PC-9 (cell line): ENCODE measurements around the gene BAG1. TPM values are rescaled to one million over a fixed set of nuclear protein-coding genes. Genes with fewer than 3 reads are reported as not detected.

Experiments
- BruUV-seq: library from RNA; stranded (reverse); fragments of 400-500 nt; replicated peaks from 2 replicates; lab custom pipeline; 2021; lab: Mats Ljungman, UMichigan
- CTCF ChIA-PET: fragments of 300-600 bp; sonication (Branson Sonifier 250); formaldehyde crosslinking; loops from one replicate; lab custom pipeline; 2022; ENCODE audit warnings: antibody characterized with exemption; lab: Charles Lee
- POLR2A ChIA-PET: fragments of 300-600 bp; sonication (Branson Sonifier 250); formaldehyde crosslinking; loops from one replicate; lab custom pipeline; 2022; ENCODE audit warnings: antibody characterized with exemption; ENCODE audit not compliant: unreplicated experiment; lab: Charles Lee
- DNase-seq, 2 experiments: peaks; one replicate each; pipeline versions ENCODE4 v3.0.0 to v3.0.0-alpha.2; 2015 to 2022; ENCODE audit warnings: mixed read lengths in 1 of 2
- H2AFZ ChIP-seq: fragments of 200-600 bp; sonication (generic); 2 replicates; pipeline ENCODE4 v1.8.1; 2017; ENCODE audit warnings: antibody characterized with exemption
- H3F3A ChIP-seq: fragments of 200-600 bp; sonication (generic); 2 replicates; pipeline ENCODE4 v1.8.1; 2017; ENCODE audit warnings: antibody characterized with exemption, mild to moderate bottlenecking, low read depth; ENCODE audit not compliant: insufficient read depth
- H3K27ac ChIP-seq: fragments of 200-600 bp; sonication (generic); 2 replicates; pipeline ENCODE4 v1.6.1; 2016; ENCODE audit warnings: mixed run types
- H3K27me3 ChIP-seq: fragments of 200-600 bp; sonication (generic); 2 replicates; pipeline ENCODE4 v1.6.1; 2016; ENCODE audit warnings: low read depth, mixed run types; ENCODE audit not compliant: insufficient read depth
- H3K36me3 ChIP-seq: fragments of 200-600 bp; sonication (generic); 2 replicates; pipeline ENCODE4 v1.6.1; 2016; ENCODE audit warnings: low read depth, mixed run types
- H3K4me1 ChIP-seq: fragments of 200-600 bp; sonication (generic); replicated peaks from 2 replicates; pipeline ENCODE4 v1.6.1; 2016; ENCODE audit warnings: mixed run types; ENCODE audit not compliant: insufficient read depth
- H3K4me2 ChIP-seq: fragments of 200-600 bp; sonication (generic); 2 replicates; pipeline ENCODE4 v1.6.1; 2017; ENCODE audit warnings: mixed run types
- H3K4me3 ChIP-seq: fragments of 200-600 bp; sonication (generic); 2 replicates; pipeline ENCODE4 v1.6.1; 2016; ENCODE audit warnings: mixed run types
- H3K79me2 ChIP-seq: fragments of 200-600 bp; sonication (generic); 2 replicates; pipeline ENCODE4 v1.6.1; 2017; ENCODE audit warnings: low read depth, mixed run types
- H3K9me2 ChIP-seq: fragments of 200-600 bp; sonication (generic); 2 replicates; pipeline ENCODE4 v1.8.1; 2017; ENCODE audit warnings: mild to moderate bottlenecking; ENCODE audit not compliant: insufficient read depth
- H3K9me3 ChIP-seq: fragments of 200-600 bp; sonication (generic); 2 replicates; pipeline ENCODE4 v1.8.1; 2016; ENCODE audit warnings: low read depth; ENCODE audit not compliant: insufficient read depth
- H4K20me1 ChIP-seq: fragments of 200-600 bp; sonication (generic); 2 replicates; pipeline ENCODE4 v1.8.1; 2017; ENCODE audit not compliant: insufficient read depth
- EZH2 ChIP-seq: fragments of 200-600 bp; sonication (generic); IDR thresholded peaks from 2 replicates; pipeline ENCODE4 v1.8.0; 2017; ENCODE audit warnings: antibody characterized with exemption, low read depth
- intact Hi-C: fragments of 100-400 bp; cut with micrococcal nuclease; formaldehyde crosslinking; loops from one replicate; pipeline ENCODE4 v1.10.0; 2022; ENCODE audit not compliant: unreplicated experiment
- total RNA-seq: library from RNA; stranded (reverse); gene quantifications from 2 replicates; pipeline ENCODE4 v1.2.3, GENCODE V29; 2021
- TF ChIP-seq, protein P1 (sequence below): fragments of 200-600 bp; sonication (generic); conservative IDR thresholded peaks from 2 replicates; pipeline ENCODE4 v1.6.1; 2017; ENCODE audit warnings: mixed run types, antibody characterized with exemption, mild to moderate bottlenecking, moderate library complexity

BAG1 gene
- total RNA-seq, 1 experiment from 2014 or later, result 21.9 TPM

DNA sequence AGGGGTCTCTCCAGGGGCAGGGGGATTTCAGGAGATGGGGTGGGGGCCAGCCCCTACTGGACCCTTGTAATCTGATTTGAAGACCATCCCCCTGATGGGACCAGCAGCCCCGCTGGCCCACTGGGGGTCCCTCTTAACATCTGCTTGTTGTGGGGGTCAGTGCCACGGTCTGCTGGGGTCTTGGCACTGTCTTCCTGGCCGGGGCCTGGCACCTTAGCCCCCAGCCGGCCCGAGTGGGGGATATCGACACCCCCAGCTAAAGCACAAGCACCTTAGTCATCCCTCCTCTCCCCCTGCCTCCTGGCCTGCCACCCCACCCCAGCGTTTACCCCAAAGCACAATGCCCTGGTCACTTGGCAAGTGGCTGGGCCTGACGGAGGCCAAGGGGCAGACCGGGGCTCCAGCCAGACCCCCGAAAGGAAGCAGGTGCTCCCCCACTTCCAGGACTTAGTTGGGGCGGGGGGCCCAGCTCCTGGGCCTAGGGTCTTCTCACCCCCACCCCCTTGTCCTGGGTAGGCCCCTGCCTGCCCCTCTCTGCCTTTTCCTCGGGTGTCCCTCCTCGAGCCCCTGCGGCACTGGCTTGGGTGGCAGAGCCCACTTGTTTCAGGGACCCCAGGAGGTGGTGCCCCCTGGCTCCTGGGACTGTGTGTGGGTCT lies 24.4 kb upstream of the BAG1 start:
- Histone ChIP-seq H3K4me1 (no peaks in the 10 kb centered on the region; the same call in 1 of the 2 replicates), H3K4me3 (no peak overlapping the region), H4K20me1 (peaks cover 4% of the 10 kb centered on the region; the same call in 1 of the 2 replicates), H3K9me2 (no peaks in the 10 kb centered on the region), H3K36me3 (no peaks in the 10 kb centered on the region), H3K79me2 (peaks cover 31% of the 10 kb centered on the region), H3K9me3 (no peaks in the 10 kb centered on the region), H3F3A (peaks cover 11% of the 10 kb centered on the region; the same call in 1 of the 2 replicates), H2AFZ (no peak overlapping the region), H3K4me2 (peak overlapping the region; percentile 82; the same call in 1 of the 2 replicates), H3K27ac (peak overlapping the region; percentile 95; the same call in 1 of the 2 replicates), H3K27me3 (no peaks in the 10 kb centered on the region)
- intact Hi-C loops, result no loop called here
- no TSS peak for BruUV-seq
- no peak for DNase-seq
- TF ChIP-seq, protein P1, sequence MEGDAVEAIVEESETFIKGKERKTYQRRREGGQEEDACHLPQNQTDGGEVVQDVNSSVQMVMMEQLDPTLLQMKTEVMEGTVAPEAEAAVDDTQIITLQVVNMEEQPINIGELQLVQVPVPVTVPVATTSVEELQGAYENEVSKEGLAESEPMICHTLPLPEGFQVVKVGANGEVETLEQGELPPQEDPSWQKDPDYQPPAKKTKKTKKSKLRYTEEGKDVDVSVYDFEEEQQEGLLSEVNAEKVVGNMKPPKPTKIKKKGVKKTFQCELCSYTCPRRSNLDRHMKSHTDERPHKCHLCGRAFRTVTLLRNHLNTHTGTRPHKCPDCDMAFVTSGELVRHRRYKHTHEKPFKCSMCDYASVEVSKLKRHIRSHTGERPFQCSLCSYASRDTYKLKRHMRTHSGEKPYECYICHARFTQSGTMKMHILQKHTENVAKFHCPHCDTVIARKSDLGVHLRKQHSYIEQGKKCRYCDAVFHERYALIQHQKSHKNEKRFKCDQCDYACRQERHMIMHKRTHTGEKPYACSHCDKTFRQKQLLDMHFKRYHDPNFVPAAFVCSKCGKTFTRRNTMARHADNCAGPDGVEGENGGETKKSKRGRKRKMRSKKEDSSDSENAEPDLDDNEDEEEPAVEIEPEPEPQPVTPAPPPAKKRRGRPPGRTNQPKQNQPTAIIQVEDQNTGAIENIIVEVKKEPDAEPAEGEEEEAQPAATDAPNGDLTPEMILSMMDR, result no peak
- no peak for TF ChIP-seq EZH2
- ChIA-PET POLR2A (no interaction called here), CTCF (no interaction called here)

DNA sequence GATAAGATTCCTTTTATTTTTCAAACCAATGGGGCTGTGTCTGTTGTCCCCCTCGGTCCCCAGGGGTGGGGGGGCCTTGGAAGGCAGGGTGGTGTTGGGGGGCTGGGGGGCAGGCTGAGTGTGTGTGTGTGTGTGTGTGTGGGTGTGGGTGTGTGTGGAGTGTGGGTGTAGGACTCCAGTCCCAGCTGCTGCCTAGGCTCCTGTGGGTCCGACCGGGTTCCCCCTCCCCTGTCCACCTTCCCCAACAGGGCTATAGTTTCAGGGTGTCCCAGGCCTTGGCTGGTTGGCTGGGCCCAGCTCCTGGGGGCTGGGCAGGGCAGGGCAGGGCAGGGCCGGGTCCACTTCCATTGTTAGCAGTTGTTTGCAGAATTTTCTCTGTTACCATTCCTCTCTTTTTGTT lies 23.7 kb upstream of the BAG1 start:
- Histone ChIP-seq H3K9me3 (no peaks in the 10 kb centered on the region), H3K4me1 (no peaks in the 10 kb centered on the region; the same call in 1 of the 2 replicates), H3K27ac (no peak overlapping the region), H3K27me3 (no peaks in the 10 kb centered on the region), H3K4me2 (no peak overlapping the region), H3K9me2 (no peaks in the 10 kb centered on the region), H3F3A (peaks cover 11% of the 10 kb centered on the region; the same call in 1 of the 2 replicates), H3K4me3 (no peak overlapping the region), H3K36me3 (no peaks in the 10 kb centered on the region), H3K79me2 (peaks cover 24% of the 10 kb centered on the region), H4K20me1 (peaks cover 4% of the 10 kb centered on the region; the same call in 1 of the 2 replicates), H2AFZ (no peak overlapping the region)
- intact Hi-C loops, result no loop called here
- no peak for DNase-seq
- no peak for TF ChIP-seq EZH2
- TF ChIP-seq, protein P1, result no peak
- CTCF ChIA-PET, result interaction anchor here (0.5 kb wide), 1 partner anchor 91 kb away, joined by 5 read pairs; no protein-coding TSS in a partner anchor
- POLR2A ChIA-PET, result no interaction called here
- no TSS peak for BruUV-seq

DNA sequence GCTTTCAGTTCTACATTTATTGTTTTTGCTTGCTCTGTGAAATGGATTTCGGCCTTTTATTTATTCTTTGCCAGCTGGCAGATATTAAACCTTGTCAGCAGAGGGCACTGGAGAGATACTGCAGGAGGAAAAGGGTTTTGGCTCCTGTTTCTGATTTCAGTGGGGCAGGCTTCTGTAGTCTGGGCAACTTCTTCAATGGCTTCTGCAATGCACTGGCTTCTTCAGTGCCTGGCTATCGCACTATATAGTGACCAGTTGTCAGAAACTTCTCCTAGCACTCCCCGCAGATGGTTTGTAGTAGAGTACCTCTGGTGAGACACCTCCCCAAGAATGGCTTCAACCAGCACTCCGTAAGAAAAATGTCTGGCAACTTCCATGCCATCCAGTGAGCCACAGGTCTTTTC lies 22.6 kb upstream of the BAG1 start:
- Histone ChIP-seq H3K4me2 (no peak overlapping the region), H3K9me2 (no peaks in the 10 kb centered on the region), H2AFZ (no peak overlapping the region), H3K27me3 (no peaks in the 10 kb centered on the region), H3K27ac (no peak overlapping the region), H3K9me3 (no peaks in the 10 kb centered on the region), H3K4me1 (no peaks in the 10 kb centered on the region; the same call in 1 of the 2 replicates), H4K20me1 (no peaks in the 10 kb centered on the region), H3K79me2 (peaks cover 12% of the 10 kb centered on the region), H3K36me3 (no peaks in the 10 kb centered on the region), H3K4me3 (no peak overlapping the region), H3F3A (peaks cover 11% of the 10 kb centered on the region; the same call in 1 of the 2 replicates)
- peak; percentile 29 to 45 for DNase-seq
- BruUV-seq, result no TSS peak
- intact Hi-C loops, result loop anchor here (2.0 kb wide), 1 partner anchor 180 kb away; no protein-coding TSS in a partner anchor
- TF ChIP-seq, protein P1, result peak; percentile 73
- TF ChIP-seq EZH2, result no peak
- CTCF ChIA-PET, result no interaction called here
- POLR2A ChIA-PET, result interaction anchor here (0.6 to 0.7 kb wide), 2 partner anchors 179 to 410 kb away, joined by 4 to 6 read pairs; no protein-coding TSS in a partner anchor
